NCI-H1105 treated with DMSO at 0.1 percent for 48 hours (cell line): ENCODE measurements around the gene PRKG1.
"Not testable (repeated sequence)": the region's sequence is repeated elsewhere in the genome, so short reads cannot be mapped to it uniquely, and the experiment has no call there.

Experiments
- DNase-seq: peaks from one replicate; lab custom pipeline; 2025; lab: John Stamatoyannopoulos, UW

Gene PRKG1

GRCh38 chr10:51270936-51271530 lies 196.7 kb downstream of the PRKG1 start:
- no peak for DNase-seq

DNA sequence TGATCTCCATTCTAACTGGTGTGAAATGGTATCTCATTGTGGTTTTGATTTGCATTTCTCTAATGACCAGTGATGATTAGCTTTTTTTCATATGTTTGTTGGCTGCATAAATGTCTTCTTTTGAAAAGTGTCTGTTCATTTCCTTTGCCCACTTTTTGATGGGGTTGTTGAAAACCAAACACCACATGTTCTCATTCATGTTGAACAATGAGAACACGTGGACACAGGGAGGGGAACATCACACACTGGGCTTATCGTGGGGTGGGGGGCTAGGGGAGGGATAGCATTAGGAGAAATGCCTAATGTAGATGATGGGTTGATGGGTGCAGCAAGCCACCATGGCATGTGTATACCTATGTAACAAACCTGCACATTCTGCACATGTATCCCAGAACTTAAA lies 197.8 kb downstream of the PRKG1 start:
- not testable (repeated sequence) for DNase-seq

DNA sequence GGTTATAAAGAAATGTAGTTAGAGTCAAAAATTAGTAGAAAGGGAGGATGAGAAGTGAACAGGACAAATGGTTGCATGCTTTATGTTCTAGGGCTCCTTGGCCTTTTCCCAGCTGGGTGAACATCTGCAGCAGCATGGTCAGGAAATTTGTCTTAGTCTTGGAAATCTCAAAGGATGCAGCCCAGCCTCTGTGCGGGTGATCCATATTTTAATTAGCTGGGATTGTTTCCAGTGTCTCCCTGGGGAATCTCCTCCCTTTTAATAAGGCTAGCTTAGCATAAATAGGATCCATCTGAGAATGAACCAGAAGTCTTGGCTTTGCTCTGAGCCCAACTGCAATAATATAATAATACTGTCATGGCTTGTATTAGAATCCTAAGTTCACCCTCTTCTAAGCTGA lies 198.3 kb downstream of the PRKG1 start:
- no peak for DNase-seq

GRCh38 chr10:51273574-51273973 lies 199.3 kb downstream of the PRKG1 start:
- DNase-seq: no peak

DNA sequence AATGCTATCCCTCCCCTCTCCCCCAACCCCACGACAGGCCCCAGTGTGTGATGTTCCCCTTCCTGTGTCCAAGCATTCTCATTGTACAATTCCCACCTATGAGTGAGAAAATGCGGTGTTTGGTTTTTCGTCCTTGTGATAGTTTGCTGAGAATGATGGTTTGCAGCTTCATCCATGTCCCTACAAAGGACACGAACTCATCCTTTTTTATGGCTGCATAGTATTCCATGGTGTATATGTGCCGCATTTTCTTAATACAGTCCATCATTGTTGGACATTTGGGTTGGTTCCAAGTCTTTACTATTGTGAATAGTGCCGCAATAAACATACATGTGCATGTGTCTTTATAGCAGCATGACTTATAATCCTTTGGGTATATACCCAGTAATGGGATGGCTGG lies 201.8 kb downstream of the PRKG1 start:
- not testable (repeated sequence) for DNase-seq

GRCh38 chr10:51281387-51281786 lies 207.1 kb downstream of the PRKG1 start:
- DNase-seq: not testable (repeated sequence)

DNA sequence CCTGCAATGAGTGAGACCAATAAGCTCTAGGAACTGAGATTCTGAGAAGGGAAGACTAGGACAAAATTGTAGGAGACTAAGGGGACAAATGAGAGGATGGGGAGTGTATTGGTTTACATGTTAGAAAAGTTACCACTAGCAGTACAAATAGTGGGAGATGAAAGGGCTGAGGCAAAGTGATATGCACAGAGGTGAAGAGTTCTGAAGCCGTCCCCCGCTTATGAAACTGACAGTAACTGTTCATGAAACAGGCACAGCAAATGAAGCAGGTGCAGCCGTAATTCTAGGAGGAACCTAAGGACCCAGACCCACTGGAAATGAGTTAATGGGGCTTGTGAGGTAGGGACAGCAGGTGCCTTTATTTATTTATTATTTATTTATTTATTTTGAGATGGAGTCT lies 211.3 kb downstream of the PRKG1 start:
- DNase-seq: no peak

- DNase-seq: no peak
These were observed 214.2 kb downstream of the PRKG1 start for GRCh38 chr10:51288511-51288910.

GRCh38 chr10:51289519-51289918 lies 215.2 kb downstream of the PRKG1 start:
- DNase-seq: no peak

- no peak for DNase-seq
These were observed 217.7 kb downstream of the PRKG1 start for GRCh38 chr10:51291961-51292360.

- DNase-seq: no peak
These were observed 223.2 kb downstream of the PRKG1 start for GRCh38 chr10:51297438-51297837.

DNA sequence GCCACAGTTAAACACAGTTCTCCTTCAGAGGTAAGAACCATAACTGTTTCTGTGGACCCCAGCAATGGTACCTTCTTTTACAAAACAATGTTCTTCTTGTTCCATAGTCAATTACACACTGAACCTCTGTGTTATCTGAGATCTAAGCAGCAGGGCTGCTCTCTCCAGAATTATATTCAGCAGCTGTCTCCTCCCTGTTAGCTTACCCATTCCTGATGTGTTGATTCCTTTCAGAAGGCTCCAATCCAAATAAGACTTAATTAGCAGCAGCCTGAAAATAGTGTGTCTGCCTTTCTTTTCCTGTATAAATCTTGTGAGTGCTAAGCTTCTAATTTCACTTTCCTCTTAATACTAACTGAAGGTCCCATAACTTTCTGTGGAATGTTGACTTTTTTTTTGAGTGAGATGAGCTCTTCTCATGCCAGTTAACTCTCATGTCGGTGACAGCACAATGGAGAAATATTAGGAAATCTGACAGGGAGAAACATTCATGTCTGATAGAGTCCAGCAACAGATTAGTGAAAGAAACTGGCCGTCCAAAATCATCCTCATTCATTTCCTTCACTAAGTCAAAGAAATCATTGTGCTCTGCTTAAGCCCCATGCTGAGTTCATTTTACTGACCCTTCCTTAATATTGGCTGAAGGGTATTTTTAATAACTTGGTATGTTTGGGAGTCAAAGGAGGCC lies 226.5 kb downstream of the PRKG1 start:
- no peak for DNase-seq

- DNase-seq: no peak
These were observed 227.4 kb downstream of the PRKG1 start for GRCh38 chr10:51301644-51302043.

DNA sequence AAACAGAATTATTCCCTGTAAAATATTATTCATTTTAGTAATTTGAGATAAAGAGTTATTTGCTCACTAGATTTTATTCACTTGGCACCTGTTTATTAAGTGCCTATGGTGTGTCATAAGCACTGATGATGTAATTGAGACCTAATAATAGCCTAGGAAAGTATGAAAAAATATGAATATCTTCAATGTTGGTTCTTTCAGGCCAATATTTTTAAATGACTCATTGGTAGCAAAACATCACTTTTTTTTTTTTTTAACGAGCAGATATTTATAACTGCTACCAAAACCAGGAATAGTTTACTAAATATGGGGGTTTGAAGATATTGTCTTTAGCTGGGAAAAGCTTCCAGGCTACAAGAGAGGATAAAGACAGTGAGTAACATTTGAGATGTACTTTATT lies 228.0 kb downstream of the PRKG1 start:
- DNase-seq: no peak

- DNase-seq: no peak
These were observed 233.8 kb downstream of the PRKG1 start for GRCh38 chr10:51308116-51308515.

DNA sequence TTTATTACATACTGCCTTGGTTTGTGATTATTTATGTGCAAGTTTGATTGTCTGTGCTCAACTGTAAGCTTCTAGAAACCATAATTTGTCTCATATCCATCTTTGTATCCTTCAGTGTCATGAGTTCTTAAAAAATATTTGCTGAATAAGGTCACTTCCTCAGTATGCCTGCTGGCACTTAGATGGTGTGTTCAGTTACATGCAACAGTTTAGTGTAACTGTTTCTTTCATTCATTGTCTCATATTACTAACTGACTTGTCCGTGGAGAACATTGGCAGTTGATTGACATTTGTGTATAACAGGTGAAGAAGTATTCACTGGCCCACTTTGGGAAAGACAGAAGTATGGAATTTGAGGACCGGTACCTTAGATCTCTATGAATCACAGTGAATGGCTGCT lies 236.9 kb downstream of the PRKG1 start:
- no peak for DNase-seq

- no peak for DNase-seq
These were observed 238.5 kb downstream of the PRKG1 start for GRCh38 chr10:51312817-51313216.

- DNase-seq: no peak
These were observed 239.0 kb downstream of the PRKG1 start for GRCh38 chr10:51313251-51313650.

- no peak for DNase-seq
These were observed 239.6 kb downstream of the PRKG1 start for GRCh38 chr10:51313773-51314478.

DNA sequence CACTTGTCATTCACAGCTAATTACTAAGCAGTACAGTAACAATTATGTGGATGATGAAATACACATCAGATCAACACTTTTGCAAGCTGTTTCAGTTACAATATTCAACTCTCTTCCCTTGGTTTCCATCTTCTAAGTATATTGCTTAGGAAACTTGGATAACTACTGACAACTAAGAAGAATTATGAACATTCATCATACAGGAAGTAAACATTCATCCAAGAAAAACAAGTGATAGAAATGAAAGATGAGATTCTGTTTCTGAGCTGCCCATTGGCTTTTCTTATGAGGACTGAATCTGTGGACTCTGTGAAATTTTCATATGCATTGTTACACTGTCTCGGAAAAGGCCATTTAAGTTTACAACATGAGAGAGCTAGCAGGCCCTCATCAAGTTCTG lies 240.2 kb downstream of the PRKG1 start:
- no peak for DNase-seq

DNA sequence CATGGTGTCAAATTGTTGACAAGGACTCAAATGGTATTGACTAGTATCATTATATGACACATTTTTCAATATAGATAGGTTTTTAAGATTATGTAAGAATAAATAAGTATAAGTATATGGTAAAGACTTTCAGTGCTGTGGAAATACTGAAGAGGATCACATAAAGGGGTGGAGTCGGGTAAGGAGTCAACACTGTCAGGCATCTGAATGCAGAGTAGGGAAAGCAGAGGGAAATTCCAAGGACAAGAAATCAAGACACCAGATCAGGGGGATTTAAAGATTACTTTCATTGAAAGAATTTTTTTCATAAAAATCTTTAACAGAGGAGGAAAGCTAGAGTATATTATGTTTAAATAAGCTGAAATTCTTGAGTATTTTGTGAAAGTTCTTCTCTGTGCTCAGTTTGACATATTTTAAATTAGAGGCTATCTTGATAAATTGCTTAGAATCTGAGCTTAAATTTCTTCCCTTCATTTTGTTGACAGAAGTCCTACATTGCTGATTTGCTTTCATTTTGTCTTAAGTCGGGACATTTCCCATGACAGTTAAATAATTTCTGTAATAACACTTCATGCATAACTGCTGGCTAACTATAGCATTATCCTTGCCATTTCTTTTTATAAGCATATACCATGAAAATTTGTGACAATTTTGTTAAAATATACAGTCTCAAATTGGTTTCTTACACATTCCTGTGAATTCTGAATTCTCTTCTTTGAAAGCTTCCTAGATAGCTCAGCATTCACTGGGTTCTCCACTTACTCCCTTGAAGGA lies 244.3 kb downstream of the PRKG1 start:
- no peak for DNase-seq

DNA sequence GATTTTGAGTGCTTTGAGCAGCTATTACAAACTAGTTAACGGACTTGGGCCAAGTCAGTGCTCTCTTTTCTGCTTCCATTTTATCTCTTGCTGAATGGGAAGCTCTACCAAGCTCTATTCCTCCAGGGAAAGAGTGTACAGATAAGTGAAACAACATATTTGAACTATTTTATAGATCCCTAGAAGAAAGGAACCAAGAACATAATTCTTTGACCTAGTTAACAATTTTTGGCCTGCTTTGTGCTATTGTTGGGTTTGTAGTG lies 244.8 kb downstream of the PRKG1 start:
- DNase-seq: no peak

- no peak for DNase-seq
These were observed 247.0 kb downstream of the PRKG1 start for GRCh38 chr10:51321300-51321699.
